Endothelial cell (in vitro differentiated cells): Measurements from ENCODE around the gene NLRP10. TPM values are rescaled to one million over a fixed set of nuclear protein-coding genes. Genes with fewer than 3 reads are reported as not detected.

ENCODE experiments used
- DNase-seq: peaks from one replicate; pipeline ENCODE4 v3.0.0; 2021; ENCODE audit warnings: low spot score
- H3K27ac Mint-ChIP-seq: one replicate; pipeline ENCODE4 v1.8.0; 2021; ENCODE audit warnings: mixed read lengths, inconsistent platforms; ENCODE audit not compliant: unreplicated experiment
- H3K27me3 Mint-ChIP-seq: one replicate; pipeline ENCODE4 v1.8.0; 2021; ENCODE audit warnings: mild to moderate bottlenecking, moderate library complexity, mixed read lengths, inconsistent platforms; ENCODE audit not compliant: unreplicated experiment
- H3K36me3 Mint-ChIP-seq: one replicate; pipeline ENCODE4 v1.8.0; 2021; ENCODE audit warnings: mild to moderate bottlenecking, low read depth, mixed read lengths, inconsistent platforms; ENCODE audit not compliant: unreplicated experiment
- H3K4me1 Mint-ChIP-seq: one replicate; pipeline ENCODE4 v1.8.0; 2021; ENCODE audit warnings: mild to moderate bottlenecking, mixed read lengths, inconsistent platforms; ENCODE audit not compliant: unreplicated experiment
- H3K4me3 Mint-ChIP-seq: one replicate; pipeline ENCODE4 v1.8.0; 2021; ENCODE audit warnings: mild to moderate bottlenecking, mixed read lengths, inconsistent platforms; ENCODE audit not compliant: unreplicated experiment
- H3K9me3 Mint-ChIP-seq: one replicate; pipeline ENCODE4 v1.8.0; 2021; ENCODE audit warnings: mixed read lengths, inconsistent platforms; ENCODE audit not compliant: unreplicated experiment
- CTCF ChIP-seq: fragments of 200-600 bp; sonication (generic); IDR thresholded peaks from one replicate; pipeline ENCODE4 v1.5.0; 2021; ENCODE audit warnings: antibody characterized with exemption; ENCODE audit not compliant: unreplicated experiment
- long read RNA-seq: library from polyadenylated mRNA; unstranded; transcript quantifications from one replicate; pipeline ENCODE4 v2.0.0, GENCODE V29; 2020; ENCODE audit not compliant: unreplicated experiment
- total RNA-seq: library from RNA; stranded (reverse); fragmentation: NEBNext Ultra II Directional; extraction: Animal tissue kit (Norgen Biotek cat#: 25700); gene quantifications from one replicate; pipeline ENCODE4 v1.2.1, GENCODE V29; 2021; ENCODE audit not compliant: unreplicated experiment

NLRP10 gene, protein sequence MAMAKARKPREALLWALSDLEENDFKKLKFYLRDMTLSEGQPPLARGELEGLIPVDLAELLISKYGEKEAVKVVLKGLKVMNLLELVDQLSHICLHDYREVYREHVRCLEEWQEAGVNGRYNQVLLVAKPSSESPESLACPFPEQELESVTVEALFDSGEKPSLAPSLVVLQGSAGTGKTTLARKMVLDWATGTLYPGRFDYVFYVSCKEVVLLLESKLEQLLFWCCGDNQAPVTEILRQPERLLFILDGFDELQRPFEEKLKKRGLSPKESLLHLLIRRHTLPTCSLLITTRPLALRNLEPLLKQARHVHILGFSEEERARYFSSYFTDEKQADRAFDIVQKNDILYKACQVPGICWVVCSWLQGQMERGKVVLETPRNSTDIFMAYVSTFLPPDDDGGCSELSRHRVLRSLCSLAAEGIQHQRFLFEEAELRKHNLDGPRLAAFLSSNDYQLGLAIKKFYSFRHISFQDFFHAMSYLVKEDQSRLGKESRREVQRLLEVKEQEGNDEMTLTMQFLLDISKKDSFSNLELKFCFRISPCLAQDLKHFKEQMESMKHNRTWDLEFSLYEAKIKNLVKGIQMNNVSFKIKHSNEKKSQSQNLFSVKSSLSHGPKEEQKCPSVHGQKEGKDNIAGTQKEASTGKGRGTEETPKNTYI
- total RNA-seq, result not detected
- long read RNA-seq, result 0 reads

DNA sequence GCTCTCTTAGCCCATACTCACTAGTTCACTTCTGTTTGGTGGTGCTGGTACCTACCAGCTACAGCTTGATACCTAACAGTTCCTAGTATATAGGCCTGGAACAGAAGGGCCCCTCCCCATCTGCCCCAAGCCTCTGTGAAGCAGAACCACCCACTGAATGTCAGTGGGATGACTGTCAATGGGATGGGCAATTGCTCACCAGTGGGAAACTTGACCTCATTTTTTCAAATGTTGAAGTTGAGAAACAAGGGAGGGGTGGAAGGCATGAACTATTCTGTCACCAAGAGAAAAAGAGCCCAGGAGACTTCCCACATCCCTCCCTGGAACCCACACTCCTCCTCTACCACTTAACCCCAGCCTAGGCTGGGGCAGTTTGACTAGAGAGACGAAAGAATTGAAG, at the start of gene NLRP10:
Gene NLRP10 (minus strand): TSS at position 62 of the 400 bp plus-strand sequence. CDS start 1,952 bp downstream, outside the sequence.
- H3K9me3 Mint-ChIP-seq, result no peaks in the 10 kb centered on the region
- no peak within 1 kb of the TSS for H3K27ac Mint-ChIP-seq
- H3K27me3 Mint-ChIP-seq, result no peaks in the 10 kb centered on the region
- peaks cover 3% of the 10 kb centered on the region for H3K4me1 Mint-ChIP-seq
- no peak for DNase-seq
- no peaks in the 10 kb centered on the region for H3K36me3 Mint-ChIP-seq
- no peak within 1 kb of the TSS for H3K4me3 Mint-ChIP-seq
- TF ChIP-seq CTCF, result no peak

DNA sequence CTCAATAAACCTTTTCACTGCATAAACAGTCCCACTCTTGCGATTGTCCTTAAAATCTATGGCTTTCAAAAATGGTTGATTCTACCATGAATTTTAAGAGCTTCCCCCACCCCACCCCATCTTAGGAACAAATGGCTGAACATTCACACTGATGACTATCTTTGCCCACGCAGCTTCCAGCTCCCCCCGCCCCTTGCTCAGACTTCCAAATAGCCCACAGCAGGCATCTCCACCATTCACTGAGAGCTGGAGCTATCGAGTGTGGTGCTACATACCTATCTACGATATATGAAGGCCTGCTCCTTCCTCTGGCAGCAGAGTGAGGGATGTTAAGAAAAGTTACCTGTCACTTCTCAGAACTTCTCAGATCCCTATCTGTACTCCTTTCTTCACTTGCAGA, 48.6 kb upstream of the NLRP10 start:
- no peak for DNase-seq
- H3K27me3 Mint-ChIP-seq, result peaks cover 8% of the 10 kb centered on the region
- H3K27ac Mint-ChIP-seq, result no peak overlapping the region
- peaks cover 3% of the 10 kb centered on the region for H3K4me1 Mint-ChIP-seq
- TF ChIP-seq CTCF, result no peak
- H3K9me3 Mint-ChIP-seq, result no peaks in the 10 kb centered on the region
- H3K4me3 Mint-ChIP-seq, result no peak overlapping the region
- H3K36me3 Mint-ChIP-seq, result no peaks in the 10 kb centered on the region

- TF ChIP-seq CTCF, result no peak
- no peaks in the 10 kb centered on the region for H3K36me3 Mint-ChIP-seq
- H3K4me1 Mint-ChIP-seq, result no peaks in the 10 kb centered on the region
- peaks cover 3% of the 10 kb centered on the region for H3K27me3 Mint-ChIP-seq
- no peak overlapping the region for H3K4me3 Mint-ChIP-seq
- no peak for DNase-seq
- H3K27ac Mint-ChIP-seq, result no peak overlapping the region
- no peaks in the 10 kb centered on the region for H3K9me3 Mint-ChIP-seq
These were observed 46.8 kb upstream of the NLRP10 start for GRCh38 chr11:8011981-8012444.

DNA sequence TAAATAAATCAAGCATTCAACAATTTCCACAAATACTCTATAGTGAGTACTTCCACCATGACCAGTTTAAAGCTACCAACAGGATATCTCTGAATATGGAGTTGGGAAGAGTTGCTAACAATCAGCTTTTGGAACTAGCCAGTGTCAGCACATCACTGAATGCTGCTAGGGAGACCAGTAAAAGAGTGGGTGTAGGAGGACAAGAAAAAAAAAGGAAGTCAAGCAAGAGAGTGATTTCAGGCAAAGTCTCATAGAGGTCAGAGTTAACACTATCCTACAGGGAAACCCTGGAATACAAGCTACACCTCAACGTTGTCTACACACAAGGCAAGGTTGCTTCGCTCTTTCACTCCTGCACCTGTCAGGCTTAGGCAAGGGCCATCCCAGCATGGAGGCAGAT, 46.1 kb upstream of the NLRP10 start:
- peaks cover 3% of the 10 kb centered on the region for H3K27me3 Mint-ChIP-seq
- no peak overlapping the region for H3K4me3 Mint-ChIP-seq

More for the DNA sequence above, 46.1 kb upstream of the NLRP10 start:
- Mint-ChIP-seq H3K27ac (no peak overlapping the region), H3K36me3 (no peaks in the 10 kb centered on the region), H3K4me1 (no peaks in the 10 kb centered on the region), H3K9me3 (no peaks in the 10 kb centered on the region)
- no peak for TF ChIP-seq CTCF
- DNase-seq, result no peak
